Measurements from ENCODE around the gene SNCB. TPM values are rescaled to one million over a fixed set of nuclear protein-coding genes. Genes with fewer than 3 reads are reported as not detected.

SNCB gene
- total and polyA plus RNA-seq, 2 donors (not counting 1 experiment from before 2014, with no cell fraction given): 0.17 to 0.22 TPM

- Histone ChIP-seq H3K36me3 (ENCODE audit: control insufficient read depth, insufficient read depth, low read length) (no peaks in the 10 kb centered on the region), H3K4me3 (replicated peaks in 1 of 4; ENCODE audit: control extremely low read depth in 1 of 4, insufficient read depth in 1 of 4, low read depth in 3 of 4, low read length in 4 of 4) (no peak overlapping the region), H3K79me2 (ENCODE audit: control insufficient read depth, insufficient read depth, low read length) (no peaks in the 10 kb centered on the region), H3K4me1 (ENCODE audit: control insufficient read depth, extremely low read depth, insufficient read depth, low read length) (no peaks in the 10 kb centered on the region), H2AFZ (ENCODE audit: low read length) (no peak overlapping the region), H3K9ac (ENCODE audit: insufficient read depth, low read length) (no peak overlapping the region), H3K9me3 (ENCODE audit: control insufficient read depth, insufficient read depth, low read depth, low read length) (no peaks in the 10 kb centered on the region), H3K27ac (ENCODE audit: insufficient read depth, low read length) (no peak overlapping the region), H3K27me3 (ENCODE audit: control insufficient read depth, insufficient read depth, low read length) (no peaks in the 10 kb centered on the region), H4K20me1 (ENCODE audit: control insufficient read depth, extremely low read depth, insufficient read depth, low read length) (no peaks in the 10 kb centered on the region), H3K4me2 (ENCODE audit: extremely low read depth, insufficient read depth, low read length) (no peak overlapping the region)
- no peak for TF ChIP-seq CTCF (conservative IDR thresholded peaks at IDR 0.05 in 1 of 2, IDR thresholded peaks at IDR 0.05 in 1 of 2; ENCODE audit: low read depth in 1 of 2, low read length in 2 of 2)
- TF ChIP-seq EZH2 (IDR thresholded peaks at IDR 0.05; ENCODE audit: low read length, missing control alignments): no peak
- no peak for DNase-seq (ENCODE audit: low read depth in 2 of 2)
Measured at GRCh38 chr5:176583076-176583475, 47.3 kb downstream of the SNCB start.

- H3K4me1 ChIP-seq (ENCODE audit: control insufficient read depth, extremely low read depth, insufficient read depth, low read length): no peaks in the 10 kb centered on the region
- no peak overlapping the region for H3K27ac ChIP-seq (ENCODE audit: insufficient read depth, low read length)
- H3K27me3 ChIP-seq (ENCODE audit: control insufficient read depth, insufficient read depth, low read length): no peaks in the 10 kb centered on the region
- H3K36me3 ChIP-seq (ENCODE audit: control insufficient read depth, insufficient read depth, low read length): no peaks in the 10 kb centered on the region
- H4K20me1 ChIP-seq (ENCODE audit: control insufficient read depth, extremely low read depth, insufficient read depth, low read length): no peaks in the 10 kb centered on the region
- H3K79me2 ChIP-seq (ENCODE audit: control insufficient read depth, insufficient read depth, low read length): no peaks in the 10 kb centered on the region
- H3K4me2 ChIP-seq (ENCODE audit: extremely low read depth, insufficient read depth, low read length): no peak overlapping the region
- no peak overlapping the region for H3K9ac ChIP-seq (ENCODE audit: insufficient read depth, low read length)
- DNase-seq (ENCODE audit: low read depth in 2 of 2): no peak
- H2AFZ ChIP-seq (ENCODE audit: low read length): no peak overlapping the region
- H3K4me3 ChIP-seq (replicated peaks in 1 of 4; ENCODE audit: control extremely low read depth in 1 of 4, insufficient read depth in 1 of 4, low read depth in 3 of 4, low read length in 4 of 4): no peak overlapping the region
- H3K9me3 ChIP-seq (ENCODE audit: control insufficient read depth, insufficient read depth, low read depth, low read length): no peaks in the 10 kb centered on the region
- no peak for TF ChIP-seq EZH2 (IDR thresholded peaks at IDR 0.05; ENCODE audit: low read length, missing control alignments)
- TF ChIP-seq CTCF (conservative IDR thresholded peaks at IDR 0.05 in 1 of 2, IDR thresholded peaks at IDR 0.05 in 1 of 2; ENCODE audit: low read depth in 1 of 2, low read length in 2 of 2): no peak
Measured at GRCh38 chr5:176581361-176581760, 49.0 kb downstream of the SNCB start.

DNA sequence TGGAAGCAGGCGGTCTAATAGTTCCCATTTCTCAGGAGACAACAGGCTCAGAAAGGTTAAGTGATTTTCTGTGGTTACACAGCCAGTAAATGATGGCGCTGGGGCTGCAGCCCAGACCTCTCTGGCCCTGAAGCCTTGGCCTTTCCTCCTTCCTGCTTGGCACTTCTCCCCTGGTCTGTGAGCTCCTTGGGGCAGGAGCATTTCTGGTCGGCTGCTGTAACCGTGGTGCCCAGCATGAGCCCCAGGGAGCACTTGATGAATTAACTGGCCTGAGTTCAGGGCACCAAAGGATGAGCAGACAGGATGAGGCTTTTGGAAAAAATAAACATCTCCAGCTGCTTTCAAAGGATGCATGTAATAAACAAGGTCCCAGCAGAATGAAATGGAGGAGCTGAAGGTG is 51.0 kb downstream of the SNCB start:
- DNase-seq (ENCODE audit: low read depth in 2 of 2): no peak
- H3K79me2 ChIP-seq (ENCODE audit: control insufficient read depth, insufficient read depth, low read length): no peaks in the 10 kb centered on the region
- no peak overlapping the region for H3K27ac ChIP-seq (ENCODE audit: insufficient read depth, low read length)
- TF ChIP-seq CTCF (conservative IDR thresholded peaks at IDR 0.05 in 1 of 2, IDR thresholded peaks at IDR 0.05 in 1 of 2; ENCODE audit: low read depth in 1 of 2, low read length in 2 of 2) (no peak), EZH2 (IDR thresholded peaks at IDR 0.05; ENCODE audit: low read length, missing control alignments) (no peak)
- H3K36me3 ChIP-seq (ENCODE audit: control insufficient read depth, insufficient read depth, low read length): no peaks in the 10 kb centered on the region
- no peaks in the 10 kb centered on the region for H4K20me1 ChIP-seq (ENCODE audit: control insufficient read depth, extremely low read depth, insufficient read depth, low read length)
- no peak overlapping the region for H3K4me2 ChIP-seq (ENCODE audit: extremely low read depth, insufficient read depth, low read length)
- H2AFZ ChIP-seq (ENCODE audit: low read length): no peak overlapping the region
- H3K4me1 ChIP-seq (ENCODE audit: control insufficient read depth, extremely low read depth, insufficient read depth, low read length): no peaks in the 10 kb centered on the region
- no peaks in the 10 kb centered on the region for H3K27me3 ChIP-seq (ENCODE audit: control insufficient read depth, insufficient read depth, low read length)
- H3K9ac ChIP-seq (ENCODE audit: insufficient read depth, low read length): no peak overlapping the region
- no peak overlapping the region for H3K4me3 ChIP-seq (replicated peaks in 1 of 4; ENCODE audit: control extremely low read depth in 1 of 4, insufficient read depth in 1 of 4, low read depth in 3 of 4, low read length in 4 of 4)
- H3K9me3 ChIP-seq (ENCODE audit: control insufficient read depth, insufficient read depth, low read depth, low read length): no peaks in the 10 kb centered on the region
